CD4-positive, alpha-beta T cell treated with Interleukin-10 for 1 hour (primary cell): Measurements from ENCODE around the gene RBP3.
A peak's percentile ranks its signal among the peaks of the same experiment; 100 is the strongest.

ENCODE experiments used
- DNase-seq: peaks from one replicate; pipeline ENCODE4 v3.0.0-alpha.2; 2020

RBP3 gene

DNA sequence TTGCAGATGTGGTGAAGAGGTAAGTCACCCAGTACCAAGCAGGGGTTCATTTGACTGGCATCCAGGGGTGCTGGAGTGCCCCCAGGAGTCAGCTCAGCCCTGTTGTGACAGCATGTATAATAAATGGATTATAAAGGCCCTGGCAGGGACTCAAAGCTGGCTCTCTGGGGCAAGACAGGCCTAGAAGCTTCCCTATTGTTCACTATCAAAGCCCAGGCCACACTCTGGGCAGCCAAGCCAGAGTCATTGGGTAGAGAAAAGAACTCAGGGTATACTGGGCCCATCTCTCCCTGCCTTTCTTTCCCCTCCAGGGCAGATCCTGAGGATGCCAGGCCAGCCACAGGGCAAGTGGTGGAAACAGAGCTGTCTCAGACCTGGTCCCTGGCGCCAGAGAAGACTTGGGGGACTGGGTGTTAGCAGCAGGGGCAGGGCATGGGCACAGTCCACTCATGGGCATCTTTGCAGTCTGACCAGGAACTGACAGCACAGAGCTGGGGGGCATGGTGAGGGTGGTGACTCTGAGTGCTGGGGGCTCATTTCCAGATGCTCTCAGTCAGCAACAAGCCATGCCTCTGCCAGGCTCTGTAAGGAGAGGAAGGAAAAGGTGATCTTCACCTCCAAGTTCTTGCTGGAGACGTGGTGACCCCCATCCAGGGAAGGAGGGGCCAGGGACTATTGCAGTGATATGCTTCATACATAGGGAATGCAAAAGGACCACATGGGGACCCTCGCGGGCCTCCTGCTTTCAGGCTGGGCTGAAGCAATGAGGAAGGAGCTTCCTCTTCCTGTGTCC lies 11.7 kb downstream of the RBP3 start:
- DNase-seq, result no peak

DNA sequence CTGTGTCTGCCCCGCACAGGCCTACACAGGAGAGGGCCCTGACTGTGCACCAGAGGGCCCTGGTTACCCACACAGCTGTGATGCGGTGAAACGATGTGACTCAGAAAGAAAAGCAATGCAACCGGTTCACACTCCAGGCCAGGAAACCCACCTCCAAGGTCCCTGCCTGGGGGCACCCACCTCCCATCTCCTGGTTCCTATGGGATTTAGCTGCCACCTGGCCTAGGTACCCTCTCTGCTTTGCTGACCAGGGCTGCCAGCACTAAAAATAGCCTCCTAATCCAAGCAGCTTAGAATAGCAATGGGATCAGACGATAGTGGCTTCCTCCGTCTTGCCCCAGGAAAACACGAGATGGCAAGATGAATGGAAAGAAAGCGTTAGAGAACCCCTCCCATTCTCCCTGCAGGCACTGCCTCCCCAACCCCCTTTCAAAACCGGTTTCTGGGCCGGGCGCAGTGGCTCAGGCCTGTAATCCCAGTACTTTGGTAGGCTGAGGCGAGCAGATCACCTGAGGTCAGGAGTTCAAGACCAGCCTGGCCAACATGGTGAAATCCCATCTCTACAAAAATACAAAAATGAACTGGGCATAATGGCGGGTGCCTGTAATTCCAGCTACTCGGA lies 12.4 kb downstream of the RBP3 start:
- DNase-seq, result no peak

DNA sequence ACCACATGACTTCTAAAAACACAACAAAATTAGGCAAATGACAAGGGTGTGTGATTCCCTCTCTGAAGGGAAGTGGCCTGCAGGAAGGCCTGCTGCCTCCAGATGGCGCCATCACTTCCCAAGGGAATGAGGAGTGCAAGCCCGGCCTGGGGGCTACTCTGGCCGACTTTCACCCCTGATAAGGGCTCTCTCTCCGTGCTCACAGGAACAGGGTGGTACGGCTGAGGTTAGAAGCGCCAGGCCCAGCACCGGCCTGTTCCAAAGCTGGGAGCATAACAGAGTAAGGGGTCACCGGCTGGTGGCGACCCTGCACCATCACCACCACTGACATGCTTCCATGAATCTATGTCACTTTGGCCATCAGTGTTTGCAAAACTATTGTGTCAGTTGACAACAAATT lies 13.1 kb downstream of the RBP3 start:
- DNase-seq, result peak; percentile 8

DNA sequence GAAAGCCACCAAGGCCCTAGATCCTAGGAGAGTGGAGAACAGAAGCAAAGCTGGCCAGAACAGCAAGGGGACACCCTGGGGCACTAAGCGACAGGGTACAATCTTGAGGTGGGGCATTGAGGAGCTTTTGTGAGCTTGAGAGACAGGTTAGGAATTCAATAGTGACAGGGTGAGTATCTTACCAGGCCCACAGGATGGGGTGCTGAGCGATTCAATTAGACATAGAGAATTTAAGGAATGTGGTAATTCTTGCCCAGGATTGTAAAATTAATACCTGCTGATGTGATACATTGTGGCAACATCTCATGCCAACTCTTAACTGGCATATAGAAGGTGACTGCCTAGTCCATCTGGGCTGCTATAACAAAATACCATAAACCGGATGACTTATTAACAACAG lies 14.0 kb downstream of the RBP3 start:
- no peak for DNase-seq

DNA sequence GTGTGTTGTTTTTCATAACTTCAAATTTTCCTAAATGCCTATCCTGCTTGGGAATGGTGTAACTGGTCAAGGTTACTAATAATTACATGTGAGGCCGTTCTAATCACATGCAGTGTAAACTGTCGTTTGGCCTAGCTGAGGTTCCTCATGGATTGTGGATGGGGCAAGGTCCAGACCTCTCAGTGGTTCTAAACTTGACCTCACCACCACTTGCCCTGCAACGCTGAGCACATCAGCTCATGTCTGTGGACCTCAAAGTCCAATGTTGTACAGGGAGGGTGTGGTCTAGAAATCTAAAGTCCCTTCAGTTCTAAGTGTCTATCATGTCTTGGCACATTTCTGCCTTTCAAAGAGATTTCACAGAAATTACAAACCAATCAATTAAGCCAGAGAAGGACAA lies 15.6 kb downstream of the RBP3 start:
- no peak for DNase-seq

DNA sequence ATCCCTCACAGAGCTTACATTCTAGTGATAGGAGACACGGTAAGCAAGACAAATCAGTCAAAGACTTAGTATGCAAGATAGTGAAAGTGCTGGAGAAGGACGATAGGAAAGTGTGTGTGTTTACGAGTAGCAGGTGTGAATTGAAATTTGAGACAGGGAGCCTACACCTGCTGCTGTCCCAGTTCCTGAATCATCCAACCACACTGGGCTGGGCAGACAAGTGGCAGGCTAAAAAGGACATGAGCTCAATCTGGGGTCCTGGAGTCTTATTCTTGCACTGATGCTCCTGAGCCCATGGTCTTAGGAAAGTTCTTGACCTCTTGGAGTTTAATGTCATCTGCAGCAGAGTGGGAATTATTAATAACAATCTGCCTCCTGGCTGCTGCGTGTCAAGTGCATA lies 16.2 kb downstream of the RBP3 start:
- no peak for DNase-seq

DNA sequence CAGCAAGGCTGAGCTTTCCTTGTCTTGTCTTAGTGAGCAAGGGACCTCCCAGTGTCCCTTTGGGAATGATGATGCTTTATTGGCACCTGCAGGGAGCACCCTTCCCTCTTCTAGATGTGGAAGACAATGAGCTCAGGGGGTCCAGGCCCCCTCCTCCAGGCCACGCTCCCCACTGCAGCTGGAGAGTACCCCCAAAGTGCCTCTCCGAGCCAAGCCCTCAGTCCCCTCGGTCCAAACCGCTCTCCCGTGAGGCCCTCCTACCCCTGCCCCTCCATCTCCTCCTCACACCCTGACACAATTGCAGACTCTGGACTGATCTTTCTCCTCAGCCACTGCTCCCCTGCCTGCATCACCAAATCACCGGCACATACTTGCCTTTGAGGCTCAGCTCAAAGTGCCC lies 16.7 kb downstream of the RBP3 start:
- DNase-seq, result no peak

DNA sequence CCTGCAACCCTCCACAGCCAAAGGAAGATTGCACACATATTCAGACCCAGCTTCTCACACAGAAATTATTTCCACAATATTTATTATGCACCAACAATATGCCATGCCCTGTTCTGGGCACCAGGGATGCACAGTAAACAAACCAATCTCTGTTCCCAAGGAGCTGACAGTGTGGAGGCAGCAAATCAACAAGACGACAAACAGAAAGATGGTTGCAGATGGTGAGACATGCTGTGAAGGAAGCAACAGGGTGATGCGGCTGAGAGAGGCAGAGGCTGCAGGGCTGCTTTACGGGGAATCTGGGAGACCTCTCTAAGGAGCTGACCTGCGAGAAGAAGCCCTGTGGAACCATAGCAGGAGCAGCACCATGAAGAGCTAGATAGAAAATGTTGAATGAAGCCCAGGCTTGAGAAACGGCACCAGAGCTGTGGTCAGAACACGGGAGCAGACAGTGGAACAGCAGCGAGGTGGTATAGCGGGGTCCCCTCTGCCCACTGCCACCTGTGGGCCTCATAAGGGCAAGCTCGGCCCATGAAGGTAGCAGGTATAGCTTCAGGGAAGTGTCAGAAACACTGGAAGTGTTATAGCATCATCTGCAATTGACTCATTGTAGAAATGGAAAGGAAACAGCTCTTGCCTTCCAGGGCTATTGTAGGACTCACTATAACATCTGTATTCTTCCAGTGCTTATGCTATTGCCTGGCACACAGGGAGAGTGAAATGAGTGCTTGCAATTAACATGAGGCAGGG lies 17.4 kb downstream of the RBP3 start:
- no peak for DNase-seq

DNA sequence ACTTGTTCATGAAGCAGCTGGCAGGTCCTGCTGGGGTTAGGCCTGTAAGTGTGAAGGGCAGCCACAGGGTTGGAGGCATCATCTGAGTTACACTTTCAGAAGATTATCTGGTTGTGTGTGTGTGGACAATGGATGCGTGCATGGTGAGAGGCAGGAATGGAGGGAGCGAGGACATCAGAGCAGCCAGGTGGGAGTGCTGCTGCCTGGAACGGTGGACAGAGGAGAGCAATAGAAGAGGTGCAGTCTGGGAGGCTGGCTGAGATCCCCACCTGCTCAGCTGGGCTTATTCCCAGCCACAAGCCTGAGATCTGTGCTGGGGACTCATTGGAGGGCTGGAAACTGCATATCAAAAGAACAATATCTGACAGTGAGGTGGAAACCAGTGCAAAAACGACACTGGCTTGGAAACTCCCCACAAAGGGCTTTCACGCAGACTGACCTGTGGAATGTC lies 18.0 kb downstream of the RBP3 start:
- DNase-seq, result no peak

DNA sequence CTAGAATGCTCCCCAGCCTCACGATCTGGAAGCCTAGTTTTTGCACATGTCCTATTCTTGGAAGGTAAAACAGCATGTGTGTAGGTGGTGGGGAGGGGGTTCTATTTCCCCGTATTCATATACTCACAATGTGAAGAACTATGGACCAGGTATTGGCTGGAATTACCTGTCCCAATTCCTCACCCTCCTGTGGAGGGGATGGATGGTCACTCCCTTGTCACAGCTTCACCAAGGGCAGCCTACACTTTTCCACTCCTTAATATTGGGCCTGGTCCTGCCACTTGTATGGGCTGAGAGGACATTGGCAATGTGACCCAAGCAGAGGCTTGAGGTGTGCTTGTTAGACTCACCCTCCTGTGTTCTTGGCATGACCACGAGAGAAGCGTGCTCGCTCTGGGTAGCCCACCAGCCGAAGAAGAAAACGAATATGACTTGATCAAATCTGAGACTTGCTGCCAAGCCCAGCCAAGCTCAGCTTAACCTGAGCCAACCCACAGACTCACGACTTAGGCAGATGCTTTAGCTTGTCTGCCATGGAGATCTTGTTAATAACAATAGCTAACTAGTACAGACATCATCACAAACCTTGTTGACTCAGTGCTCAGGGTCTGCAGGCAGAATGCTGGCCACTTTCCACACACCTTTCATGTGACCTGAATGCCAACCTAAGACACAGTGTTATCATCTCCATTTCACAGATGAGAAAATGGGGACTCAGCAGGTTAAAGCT lies 18.7 kb downstream of the RBP3 start:
- no peak for DNase-seq

DNA sequence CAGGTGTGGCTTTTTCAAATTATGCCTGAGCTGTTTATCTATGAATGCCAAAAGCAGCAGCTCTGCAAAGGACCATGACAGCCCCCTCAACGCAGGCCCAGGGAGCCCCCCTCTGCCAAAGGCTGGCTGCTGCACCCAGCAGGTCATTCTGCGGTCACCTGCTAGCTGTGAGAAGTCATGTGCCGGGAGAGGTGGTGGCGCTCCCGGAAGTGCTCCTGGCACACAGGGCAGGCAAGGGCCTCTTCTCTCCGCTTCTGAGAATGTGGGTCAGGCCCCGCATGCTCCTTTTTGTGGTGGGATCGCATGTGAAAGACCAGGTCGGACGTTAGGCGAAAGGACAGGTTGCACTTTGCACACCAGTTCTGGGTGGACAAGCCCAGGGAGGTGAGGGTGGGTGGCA lies 19.5 kb downstream of the RBP3 start:
- no peak for DNase-seq

DNA sequence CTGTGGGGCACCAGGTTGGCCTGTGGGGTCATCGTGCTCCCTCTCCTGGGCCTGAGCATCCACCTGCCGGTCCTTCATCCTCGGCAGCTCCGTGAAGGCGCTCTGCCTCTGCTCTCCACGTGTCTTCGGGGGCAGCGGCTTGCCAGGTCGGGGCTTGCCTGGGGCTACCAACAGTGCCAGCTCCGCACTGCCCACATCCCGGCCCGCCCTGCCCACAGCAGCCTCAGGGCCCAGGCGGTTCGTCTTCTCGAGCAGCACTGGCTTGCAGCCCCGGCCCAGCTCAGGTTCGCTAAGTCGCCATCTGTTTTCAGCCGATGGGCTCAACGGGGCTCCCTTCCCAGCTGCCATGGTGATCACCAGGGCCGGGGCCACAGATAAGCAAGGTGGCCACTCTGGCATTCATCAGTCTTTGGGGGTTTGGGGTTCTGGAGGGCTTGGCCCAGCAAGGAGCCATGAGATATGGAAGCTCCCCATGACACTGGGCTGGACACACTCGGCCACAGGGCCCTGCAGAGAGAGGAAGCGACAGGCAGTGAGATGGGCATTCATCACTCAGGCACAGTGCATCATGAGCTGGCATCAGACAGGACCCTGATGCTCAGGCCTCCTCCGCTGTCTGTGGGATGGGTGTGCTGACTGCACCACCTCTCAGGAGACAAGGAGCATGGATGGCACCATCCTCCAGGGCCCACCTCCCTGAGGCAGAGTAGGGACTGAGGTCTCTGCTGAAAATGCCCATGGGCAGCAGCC lies 20.4 kb downstream of the RBP3 start:
- DNase-seq, result no peak

DNA sequence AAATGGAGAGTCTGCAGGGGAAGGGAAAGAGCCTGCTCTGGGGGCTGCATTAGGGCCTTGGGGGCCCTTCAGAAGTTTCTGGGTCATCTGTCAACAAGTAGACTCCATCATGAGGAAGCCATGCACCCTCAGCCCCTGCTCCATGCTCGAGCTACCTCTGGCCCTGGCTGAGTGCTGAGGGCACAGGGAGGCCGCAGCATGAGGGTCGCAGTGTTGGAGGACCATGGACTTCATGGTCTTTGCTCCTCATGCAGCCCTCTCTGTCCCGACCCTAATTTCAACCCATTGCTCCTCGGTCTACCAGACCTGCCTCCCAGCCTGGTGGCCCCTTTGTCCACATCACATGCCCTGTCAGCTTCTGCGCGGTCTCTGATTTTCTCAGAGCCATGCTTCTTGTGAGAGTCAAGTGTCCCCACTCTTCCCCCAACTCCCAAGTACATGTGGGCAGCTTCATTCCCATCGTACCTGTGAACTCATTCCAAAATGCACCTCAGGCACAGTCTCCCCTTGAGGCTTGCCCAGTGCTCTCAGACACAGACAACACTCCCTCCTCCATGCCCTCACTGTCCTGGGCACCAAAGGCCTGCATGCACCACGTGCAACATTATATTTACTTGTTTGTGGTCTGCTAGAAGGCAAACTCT lies 21.2 kb downstream of the RBP3 start:
- DNase-seq, result no peak

DNA sequence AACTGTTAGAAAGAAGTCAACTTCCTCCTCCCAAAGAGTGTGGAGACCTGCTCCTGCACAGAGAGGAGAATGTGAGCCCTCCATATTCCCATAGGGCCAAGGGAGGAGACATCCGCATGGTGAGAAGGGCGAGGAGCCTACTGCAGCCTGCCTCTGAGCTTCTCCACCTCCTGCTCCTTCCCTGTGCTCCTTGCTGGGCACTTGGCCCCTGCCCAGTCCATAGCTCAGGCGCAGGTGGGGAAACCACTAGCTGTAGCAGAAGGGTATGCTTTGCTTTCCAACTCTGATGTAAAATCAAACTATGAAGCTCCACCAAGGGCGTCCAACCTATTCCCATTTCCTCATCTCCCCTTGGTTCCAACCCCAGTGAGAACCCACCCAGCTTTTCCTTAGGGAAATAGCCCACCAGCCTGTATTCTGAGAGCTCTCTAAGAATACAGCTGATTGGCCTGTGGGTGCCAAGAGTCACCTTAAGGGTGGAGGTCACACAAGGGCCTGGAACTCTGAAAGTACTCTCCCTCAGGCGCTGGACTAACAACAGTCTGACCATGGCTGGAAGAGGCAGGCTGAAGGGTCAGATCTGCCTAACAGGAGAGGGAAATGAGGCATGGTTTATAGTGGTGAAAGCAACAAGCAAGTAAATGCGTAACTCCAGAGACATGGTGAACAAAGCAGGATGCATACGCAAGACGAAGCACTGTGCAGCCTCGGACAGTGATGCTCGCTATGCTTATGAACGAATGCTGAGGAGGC lies 22.0 kb downstream of the RBP3 start:
- no peak for DNase-seq

DNA sequence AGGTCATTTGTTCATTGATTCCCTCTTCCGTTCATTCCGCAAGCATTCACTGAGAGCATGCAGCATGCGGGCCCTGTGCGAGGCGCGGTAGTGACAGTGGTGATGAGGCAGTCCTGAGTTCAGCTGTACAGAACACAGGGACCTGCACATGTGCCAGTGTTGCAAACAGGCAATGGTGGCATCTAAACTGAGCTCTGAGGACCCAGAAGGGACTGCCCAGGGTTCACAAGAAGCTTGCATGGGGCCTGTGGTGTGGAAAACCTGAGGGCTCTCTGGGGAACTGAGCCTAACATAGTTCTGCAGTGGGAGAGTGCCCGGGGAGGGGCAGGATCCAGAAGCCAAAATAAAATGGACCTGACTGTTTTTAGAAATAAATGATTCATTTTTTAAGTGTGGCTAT lies 22.7 kb downstream of the RBP3 start:
- DNase-seq, result no peak

DNA sequence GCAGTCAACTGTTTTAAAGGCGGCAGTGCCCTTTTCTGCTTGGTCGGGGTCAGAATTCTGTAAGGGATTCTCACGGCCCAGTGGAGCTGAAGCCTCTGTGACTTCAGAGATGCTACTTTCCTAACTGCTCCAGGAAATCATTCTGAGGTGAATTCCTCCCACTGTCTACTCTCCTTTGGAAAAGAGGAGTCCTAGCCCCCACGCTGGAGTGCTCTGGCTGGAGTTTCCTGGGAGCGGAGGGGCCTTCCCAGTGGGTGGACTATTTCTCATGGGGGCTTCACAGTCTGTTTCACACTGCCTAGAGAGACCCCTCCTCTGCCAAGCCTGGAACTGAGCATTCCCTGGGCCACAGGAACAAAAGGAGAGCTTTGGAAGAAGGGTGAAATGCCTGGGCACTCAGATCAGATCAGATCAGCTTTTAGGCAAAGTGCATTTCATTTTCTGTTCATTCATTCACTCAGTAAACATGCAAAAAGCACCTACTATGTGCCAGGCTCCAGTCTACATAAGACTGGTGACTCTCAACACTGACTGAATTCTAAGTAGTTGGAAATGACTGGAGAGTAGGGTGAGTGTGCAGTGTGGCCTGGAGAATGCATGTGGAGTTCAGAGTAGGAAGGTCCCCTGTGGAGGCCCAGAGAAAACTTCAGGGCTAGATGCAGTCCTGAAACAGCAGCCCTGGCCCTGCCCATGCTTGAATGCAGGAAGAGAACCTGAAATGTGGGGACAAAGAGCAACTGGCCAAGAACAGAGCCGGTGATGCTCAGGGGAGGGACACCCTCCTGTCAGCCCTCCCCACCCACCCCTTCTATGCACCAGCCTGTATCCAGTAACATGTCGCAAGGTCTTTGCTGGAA lies 23.7 kb downstream of the RBP3 start:
- no peak for DNase-seq

DNA sequence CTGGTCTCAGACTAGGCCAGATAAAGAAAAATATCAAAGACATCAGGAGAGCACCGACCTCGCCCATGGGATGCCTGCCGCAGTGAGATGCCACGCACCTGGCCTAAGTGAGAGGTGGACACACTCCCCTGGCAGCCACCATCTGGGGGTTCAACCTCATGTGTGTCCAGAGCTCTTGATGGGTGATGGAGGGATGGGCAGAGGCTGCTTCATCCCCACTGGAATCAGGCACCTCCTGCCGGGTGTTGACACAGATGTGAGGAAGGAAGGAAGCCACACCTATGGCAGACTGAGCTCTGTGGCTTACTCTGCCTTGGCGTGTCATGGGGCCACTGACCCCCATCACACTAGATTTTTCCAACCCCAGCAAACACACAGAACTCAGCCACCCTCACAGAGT lies 24.6 kb downstream of the RBP3 start:
- DNase-seq, result no peak

DNA sequence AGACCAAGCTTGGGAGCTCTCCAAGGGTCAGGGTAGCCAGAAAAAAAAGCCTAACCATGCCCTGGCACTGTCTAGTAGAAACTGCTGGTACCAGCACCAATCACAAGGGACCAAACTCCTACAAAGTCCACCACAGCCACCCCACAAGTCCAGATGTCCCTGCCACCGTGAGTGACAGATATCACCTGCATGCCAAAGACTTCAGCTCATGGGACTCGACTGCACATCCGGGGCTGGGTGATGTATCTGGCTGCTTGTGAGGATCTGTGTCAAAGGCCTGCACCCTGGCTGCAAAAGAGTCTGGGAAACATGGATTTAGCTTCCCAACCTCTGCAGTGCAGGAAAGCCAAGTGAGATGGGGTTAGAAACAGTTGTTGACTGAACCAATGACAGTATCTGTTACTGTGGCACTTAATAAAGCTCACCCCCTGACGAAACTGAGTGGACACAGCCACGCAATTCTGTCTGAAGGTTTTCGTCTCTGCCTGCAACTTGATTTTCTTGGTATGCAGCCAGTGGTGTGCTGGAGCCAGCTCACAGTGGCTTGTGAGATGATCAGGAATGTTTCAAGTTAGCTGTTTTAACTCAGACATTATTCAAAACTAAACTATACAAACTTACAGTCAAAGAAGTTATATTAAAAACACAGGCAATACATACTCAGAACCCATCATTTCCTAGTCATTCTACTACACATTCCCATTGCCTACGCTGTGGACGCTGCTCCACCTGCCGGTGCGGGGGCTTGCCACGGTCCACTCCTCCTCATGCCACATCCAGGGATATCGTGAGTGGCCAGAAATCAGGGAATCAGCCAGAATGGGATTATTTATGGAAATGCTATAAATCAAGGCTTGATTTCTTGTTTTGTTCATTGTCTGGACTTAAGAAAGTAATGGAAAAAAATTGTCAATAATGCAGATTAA lies 26.7 kb downstream of the RBP3 start:
- no peak for DNase-seq
